Limb (tissue), 2 donors: ENCODE measurements around the gene BMP8B.
"Not testable (repeated sequence)": the region's sequence is repeated elsewhere in the genome, so short reads cannot be mapped to it uniquely, and the experiment has no call there.

Experiments used
- DNase-seq, 2 donors: peaks; one replicate each; pipeline ENCODE4 v3.0.0-alpha.2; 2016; ENCODE audit errors: extremely low spot score in 2 of 2

The BMP8B gene

GRCh38 chr1:39778463-39779099, 10.1 kb downstream of the BMP8B start:
- not testable (repeated sequence) for DNase-seq

- not testable (repeated sequence) for DNase-seq
These were observed 10.8 kb downstream of the BMP8B start for GRCh38 chr1:39777896-39778295.

- no peak for DNase-seq
These were observed 11.4 kb downstream of the BMP8B start for GRCh38 chr1:39777306-39777705.

- no peak for DNase-seq
These were observed 11.8 kb downstream of the BMP8B start for GRCh38 chr1:39776886-39777285.

- DNase-seq: no peak
These were observed 12.3 kb downstream of the BMP8B start for GRCh38 chr1:39776400-39776713.

- DNase-seq: not testable (repeated sequence)
These were observed 12.8 kb downstream of the BMP8B start for GRCh38 chr1:39775676-39776399.

- not testable (repeated sequence) for DNase-seq
These were observed 13.5 kb downstream of the BMP8B start for GRCh38 chr1:39775141-39775540.

- not testable (repeated sequence) for DNase-seq
These were observed 15.2 kb downstream of the BMP8B start for GRCh38 chr1:39773369-39773979.

- not testable (repeated sequence) for DNase-seq
These were observed 17.6 kb downstream of the BMP8B start, which contains the start of gene OXCT2 for GRCh38 chr1:39771022-39771532. Gene OXCT2, minus strand, starts transcription at chr1:39771348. Its CDS starts 93 bp downstream, at chr1:39771255.

GRCh38 chr1:39770100-39771021, 18.3 kb downstream of the BMP8B start:
- DNase-seq: not testable (repeated sequence)

- not testable (repeated sequence) for DNase-seq
These were observed 19.2 kb downstream of the BMP8B start for GRCh38 chr1:39769502-39769901.

GRCh38 chr1:39766466-39766865, 22.2 kb downstream of the BMP8B start:
- DNase-seq: not testable (repeated sequence)

- not testable (repeated sequence) for DNase-seq
These were observed 24.2 kb downstream of the BMP8B start for GRCh38 chr1:39764512-39764911.

- DNase-seq: not testable (repeated sequence)
These were observed 24.9 kb downstream of the BMP8B start for GRCh38 chr1:39763619-39764374.

- DNase-seq: no peak
These were observed 25.8 kb downstream of the BMP8B start for GRCh38 chr1:39762550-39763540.

- DNase-seq: no peak
These were observed 27.0 kb downstream of the BMP8B start for GRCh38 chr1:39761557-39762260.

GRCh38 chr1:39761016-39761415, 27.6 kb downstream of the BMP8B start:
- no peak for DNase-seq
